ENCODE results near the gene CHST4. TPM values are rescaled to one million over a fixed set of nuclear protein-coding genes. Genes with fewer than 3 reads are reported as not detected.

CHST4 gene
- 0.05 TPM in 1 of 5 replicates, not detected in the others for total RNA-seq (2022; extraction: Qiagen RNA extraction)

DNA sequence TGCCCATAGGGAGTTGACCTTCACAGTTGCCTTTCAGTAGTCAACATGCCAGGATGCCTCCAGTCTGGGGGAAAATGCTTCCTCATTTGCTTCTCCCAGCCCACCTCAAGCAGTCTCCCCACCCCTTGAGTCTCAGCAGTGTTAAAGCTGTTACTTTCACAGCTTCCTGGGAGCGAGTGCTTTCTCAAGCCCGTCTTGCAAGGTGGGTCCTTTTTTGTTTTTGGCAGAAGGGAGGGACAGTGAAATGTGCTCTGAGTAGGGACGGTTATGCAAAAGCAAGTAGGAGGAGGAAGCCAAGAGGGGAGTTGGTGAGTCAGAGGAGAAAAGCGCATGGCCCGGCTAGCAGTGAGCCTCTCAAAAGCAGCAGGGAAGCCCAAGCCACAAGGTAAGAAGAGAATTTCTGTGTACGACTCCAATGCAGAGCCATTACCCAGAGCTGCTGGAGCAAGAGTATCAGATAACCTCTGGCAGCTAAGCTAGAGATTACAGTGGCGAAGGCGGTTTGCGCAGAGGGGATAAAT lies at the start of gene CHST4:
Gene CHST4, plus strand, starts transcription at position 316 of the 521 bp plus-strand sequence. CDS start 10,252 bp downstream, outside the sequence.

DNA sequence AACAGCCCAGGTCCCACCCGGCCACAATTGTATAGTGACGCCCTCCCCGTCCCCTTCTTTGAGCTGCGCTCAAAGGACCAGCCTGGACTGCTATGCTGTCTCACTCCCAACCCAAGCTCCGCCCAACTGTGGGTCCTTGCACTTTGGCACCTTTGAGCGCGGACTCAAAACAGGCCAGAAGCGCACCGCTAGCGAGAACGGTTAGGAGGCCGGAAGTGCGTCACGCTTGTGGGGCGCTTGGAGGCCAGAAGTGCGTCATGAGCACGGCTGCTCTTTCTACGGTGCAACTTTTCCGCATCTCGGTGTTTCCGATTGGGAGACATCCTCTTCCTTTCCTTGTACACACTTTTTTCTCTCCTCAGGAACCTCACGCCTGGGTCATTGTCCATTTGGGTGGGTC lies 37.1 kb upstream of the CHST4 start, which contains the start of gene ZNF19:
Gene ZNF19, minus strand, starts transcription at position 203 of the 400 bp plus-strand sequence. CDS start 7,210 bp downstream, outside the sequence.

DNA sequence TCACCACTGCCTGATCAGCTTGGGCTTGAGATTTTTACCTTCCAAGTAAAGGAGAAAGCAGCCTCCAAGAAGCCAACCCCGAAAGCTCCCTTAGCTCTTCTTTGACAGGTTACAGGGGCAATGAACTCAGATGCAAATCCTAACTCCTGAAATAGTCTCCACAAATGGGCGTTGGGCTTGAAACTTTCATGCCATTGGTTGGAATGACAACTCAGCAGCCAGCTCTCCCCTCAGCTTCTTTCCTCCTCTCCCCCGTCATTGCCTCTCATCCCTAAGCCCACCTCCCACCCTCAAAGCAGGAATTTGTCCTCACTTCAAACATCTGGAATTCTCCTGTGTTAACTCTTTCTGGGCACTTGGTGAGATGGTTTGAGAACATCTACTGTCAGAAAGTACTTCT lies 50.7 kb downstream of the CHST4 start, which contains the start of gene TAT:
Gene TAT, minus strand, starts transcription at position 122 of the 400 bp plus-strand sequence. CDS start 677 bp downstream, outside the sequence.

Other genes with a start within 250 kb of the CHST4 start
- 10.9 to 15.4 TPM (median 13.5 TPM) in 5 replicates for gene CMTR2, start 237.0 kb upstream of the CHST4 start, total RNA-seq (2022; extraction: Qiagen RNA extraction)
- gene CALB2, start 167.7 kb upstream of the CHST4 start, total RNA-seq (2022; extraction: Qiagen RNA extraction) = 3.8 to 6.3 TPM (median 5.3 TPM) in 5 replicates
- gene TLE7, start 84.4 kb upstream of the CHST4 start, total RNA-seq (2022; extraction: Qiagen RNA extraction) = not detected in 5 replicates
- gene ZNF23, start 64.2 kb upstream of the CHST4 start, total RNA-seq (2022; extraction: Qiagen RNA extraction) = 5.5 to 6.4 TPM (median 6.0 TPM) in 5 replicates
- gene ZNF19, start 37.1 kb upstream of the CHST4 start, total RNA-seq (2022; extraction: Qiagen RNA extraction) = 1.4 to 1.8 TPM (median 1.5 TPM) in 5 replicates
- gene TAT, start 50.7 kb downstream of the CHST4 start, total RNA-seq (2022; extraction: Qiagen RNA extraction) = 0.02 to 0.06 TPM (median 0.04 TPM) in 3 of 5 replicates, not detected in the others
- 0.22 to 0.42 TPM (median 0.38 TPM) in 5 replicates for gene MARVELD3, start 99.8 kb downstream of the CHST4 start, total RNA-seq (2022; extraction: Qiagen RNA extraction)
- gene PHLPP2, start 198.3 kb downstream of the CHST4 start, total RNA-seq (2022; extraction: Qiagen RNA extraction) = 10.4 to 15.9 TPM (median 13.0 TPM) in 5 replicates